HCT116 (cell line): ENCODE measurements around the gene SMYD3. TPM values are rescaled to one million over a fixed set of nuclear protein-coding genes. Genes with fewer than 3 reads are reported as not detected.

ENCODE experiments used
- ATAC-seq: fragments of 200-7000 bp; cut with Tn5 transposase; 2 replicates; pipeline ENCODE4 v1.9.1; 2020; ENCODE audit warnings: mild to moderate bottlenecking, moderate library complexity
- BruUV-seq: library from RNA; stranded (reverse); fragments of 400-500 nt; replicated peaks from 2 replicates; lab custom pipeline; 2021; lab: Mats Ljungman, UMichigan
- CTCF ChIA-PET: fragments of 300-600 bp; sonication (Branson Sonifier 250); formaldehyde crosslinking; loops from one replicate; lab custom pipeline; 2021; ENCODE audit warnings: antibody characterized with exemption; lab: Charles Lee
- POLR2A ChIA-PET: fragments of 300-600, 350-600 bp; sonication (Branson Sonifier 250); formaldehyde crosslinking; loops from one replicate; lab custom pipeline; 2021; ENCODE audit warnings: antibody characterized with exemption; lab: Charles Lee
- RAD21 ChIA-PET, 2 experiments: fragments of 300-600 bp; sonication (Branson Sonifier 250); formaldehyde crosslinking; loops; one replicate each; lab custom pipeline; 2023; ENCODE audit warnings: low total read pairs in 2 of 2; ENCODE audit not compliant: uncharacterized antibody in 2 of 2, unreplicated experiment in 2 of 2, low non-redundant PET in 1 of 2; lab: Charles Lee
- DNase-seq: peaks from one replicate; pipeline ENCODE4 v3.0.0-alpha.2; 2010; ENCODE audit warnings: low read depth, low spot score
- H2AFZ ChIP-seq: fragments of 200-600 bp; shearing (Covaris generic), sonication (generic); 2 replicates; pipeline ENCODE4 v1.6.1; 2017; ENCODE audit warnings: low read depth, mixed run types, mixed read lengths, antibody characterized with exemption, low read length; ENCODE audit not compliant: poor library complexity, severe bottlenecking
- H3K27ac ChIP-seq: 2 replicates; pipeline ENCODE4 v1.5.1; 2012; ENCODE audit warnings: low read depth, low read length
- H3K27me3 ChIP-seq: fragments of 200-600 bp; sonication (generic); 2 replicates; pipeline ENCODE4 v1.6.1; 2016; ENCODE audit warnings: mixed run types, low read length, mixed read lengths; ENCODE audit not compliant: insufficient read depth
- H3K36me3 ChIP-seq, 2 experiments: fragments of 200-500 bp in 1 of 2; fragments of 200-600 bp in 1 of 2; sonication (Bioruptor generic) in 1 of 2; sonication (generic) in 1 of 2; 2 replicates each; pipeline versions ENCODE4 v1.5.1 to v1.6.1; 2014 to 2016; ENCODE audit warnings: low read length in 2 of 2, inconsistent platforms in 1 of 2, mixed read lengths in 1 of 2, mixed run types in 1 of 2; ENCODE audit not compliant: insufficient read depth in 2 of 2, control insufficient read depth in 1 of 2
- H3K4me1 ChIP-seq, 2 experiments: fragments of 200-600 bp in 1 of 2; sonication (generic) in 1 of 2; 2 replicates each; pipeline versions ENCODE4 v1.5.1 to v1.6.1; 2012 to 2017; ENCODE audit warnings: low read length in 2 of 2, inconsistent platforms in 1 of 2, mild to moderate bottlenecking in 1 of 2, mixed read lengths in 1 of 2, mixed run types in 1 of 2, moderate library complexity in 1 of 2; ENCODE audit not compliant: insufficient read depth in 2 of 2, control insufficient read depth in 1 of 2
- H3K4me2 ChIP-seq: fragments of 200-600 bp; sonication (generic); 2 replicates; pipeline ENCODE4 v1.6.1; 2017; ENCODE audit warnings: mixed run types, low read length, mixed read lengths
- H3K4me3 ChIP-seq, 2 experiments: fragments of 200-600 bp in 1 of 2; sonication (generic) in 1 of 2; replicated peaks in 1 of 2; 2 replicates each; pipeline ENCODE4 v1.5.1; 2011 to 2016; ENCODE audit warnings: low read length in 2 of 2, control low read depth in 1 of 2, low read depth in 1 of 2, mild to moderate bottlenecking in 1 of 2, mixed read lengths in 1 of 2, mixed run types in 1 of 2
- H3K79me2 ChIP-seq: fragments of 200-600 bp; sonication (generic); 2 replicates; pipeline ENCODE4 v1.6.1; 2017; ENCODE audit warnings: mild to moderate bottlenecking, mixed run types, low read length, moderate library complexity, mixed read lengths; ENCODE audit not compliant: insufficient read depth
- H3K9ac ChIP-seq: fragments of 200-600 bp; sonication (generic); 2 replicates; pipeline ENCODE4 v1.6.1; 2016; ENCODE audit warnings: low read length, mixed read lengths
- H3K9me2 ChIP-seq: fragments of 200-600 bp; sonication (generic), shearing (Covaris generic); 2 replicates; pipeline ENCODE4 v1.6.1; 2017; ENCODE audit warnings: mixed run types, mild to moderate bottlenecking, moderate library complexity; ENCODE audit not compliant: insufficient read depth
- H3K9me3 ChIP-seq, 2 experiments: fragments of 200-500 bp in 1 of 2; fragments of 200-600 bp in 1 of 2; sonication (Bioruptor generic) in 1 of 2; sonication (generic) in 1 of 2; 2 replicates each; pipeline ENCODE4 v1.6.1; 2014 to 2017; ENCODE audit warnings: low read length in 2 of 2, mixed read lengths in 2 of 2, inconsistent platforms in 1 of 2, low read depth in 1 of 2, mild to moderate bottlenecking in 1 of 2, mixed run types in 1 of 2, moderate library complexity in 1 of 2; ENCODE audit not compliant: control insufficient read depth in 1 of 2, insufficient read depth in 1 of 2
- H4K20me1 ChIP-seq: fragments of 200-600 bp; sonication (generic), shearing (Covaris generic); 2 replicates; pipeline ENCODE4 v1.6.1; 2017; ENCODE audit warnings: mixed run types, mild to moderate bottlenecking, moderate library complexity; ENCODE audit not compliant: insufficient read depth
- CTCF ChIP-seq, 3 experiments: fragments of 200-600 bp in 1 of 3; sonication (generic) in 1 of 3; IDR thresholded peaks in 2 of 3; conservative IDR thresholded peaks in 1 of 3; 2 replicates each; pipeline ENCODE4 v1.5.1; 2012 to 2017; ENCODE audit warnings: low read depth in 2 of 3, low read length in 2 of 3, antibody characterized with exemption in 1 of 3, borderline replicate concordance in 1 of 3, control low read depth in 1 of 3, mild to moderate bottlenecking in 1 of 3, mixed read lengths in 1 of 3, mixed run types in 1 of 3, moderate library complexity in 1 of 3; ENCODE audit not compliant: insufficient read depth in 1 of 3
- ELF1 ChIP-seq: IDR thresholded peaks from 2 replicates; pipeline ENCODE4 v1.6.1; 2012; ENCODE audit warnings: low read depth, borderline replicate concordance
- FOSL1 ChIP-seq: IDR thresholded peaks from 2 replicates; pipeline ENCODE4 v1.6.1; 2012; ENCODE audit warnings: low read depth
- POLR2A ChIP-seq: IDR thresholded peaks from 2 replicates; pipeline ENCODE4 v1.7.0; 2011; ENCODE audit warnings: borderline replicate concordance; ENCODE audit not compliant: insufficient read depth, insufficient read length; ENCODE audit errors: extremely low read depth
- SIN3A ChIP-seq: IDR thresholded peaks from 2 replicates; pipeline ENCODE4 v1.6.1; 2012; ENCODE audit warnings: low read depth
- YY1 ChIP-seq: IDR thresholded peaks from 2 replicates; pipeline ENCODE4 v1.6.1; 2011; ENCODE audit warnings: low read length, low read depth, moderate library complexity, mild to moderate bottlenecking; ENCODE audit not compliant: insufficient replicate concordance; ENCODE audit errors: extremely low read depth
- ZBTB33 ChIP-seq: IDR thresholded peaks from 2 replicates; pipeline ENCODE4 v1.6.1; 2011; ENCODE audit warnings: mild to moderate bottlenecking, low read length, moderate library complexity; ENCODE audit not compliant: insufficient replicate concordance; ENCODE audit errors: extremely low read depth
- ZFX ChIP-seq: fragments of 450-650 bp; IDR thresholded peaks from 2 replicates; pipeline ENCODE4 v1.6.1; 2017
- intact Hi-C: fragments of 100-400 bp; cut with micrococcal nuclease; formaldehyde crosslinking; loops from 2 replicates; pipeline ENCODE4 v1.10.0; 2022
- total RNA-seq: library from RNA; stranded (reverse); gene quantifications from one replicate; pipeline ENCODE4 v1.2.1, GENCODE V29; 2021; ENCODE audit not compliant: unreplicated experiment

SMYD3 gene
- total RNA-seq, 1 experiment from 2014 or later = 33.6 TPM

- Histone ChIP-seq H3K79me2 (no peaks in the 10 kb centered on the region), H3K4me3 (no peak overlapping the region), H4K20me1 (no peaks in the 10 kb centered on the region), H3K4me2 (no peak overlapping the region), H3K27me3 (no peaks in the 10 kb centered on the region), H3K4me1 (no peaks in the 10 kb centered on the region), H3K9ac (no peak overlapping the region), H3K9me3 (no peaks in the 10 kb centered on the region), H3K9me2 (no peaks in the 10 kb centered on the region), H3K36me3 (no peaks in the 10 kb centered on the region), H3K27ac (no peak overlapping the region), H2AFZ (no peak overlapping the region)
- CTCF ChIA-PET = no interaction called here
- intact Hi-C loops = no loop called here
- TF ChIP-seq POLR2A = no peak
- no peak for TF ChIP-seq YY1
- no peak for TF ChIP-seq ELF1
- TF ChIP-seq ZBTB33 = no peak
- no peak for TF ChIP-seq SIN3A
- TF ChIP-seq ZFX = no peak
- TF ChIP-seq FOSL1 = no peak
- no peak for TF ChIP-seq CTCF (IDR thresholded peaks at IDR 0.05 in 2 of 3, conservative IDR thresholded peaks at IDR 0.05 in 1 of 3; ENCODE audit: borderline replicate concordance in 1 of 3, insufficient read depth in 1 of 3, low read depth in 2 of 3, low read length in 2 of 3)
- no TSS peak for BruUV-seq
- ATAC-seq (no peak), DNase-seq (no peak)
- RAD21 ChIA-PET = no interaction called here
- POLR2A ChIA-PET = no interaction called here
Observed at GRCh38 chr1:246126580-246126979, 380.5 kb downstream of the SMYD3 start.
